Measurements from ENCODE around the gene ACSS3.
"Not testable (repeated sequence)": the region's sequence is repeated elsewhere in the genome, so short reads cannot be mapped to it uniquely, and the experiment has no call there.

The ACSS3 gene

DNA sequence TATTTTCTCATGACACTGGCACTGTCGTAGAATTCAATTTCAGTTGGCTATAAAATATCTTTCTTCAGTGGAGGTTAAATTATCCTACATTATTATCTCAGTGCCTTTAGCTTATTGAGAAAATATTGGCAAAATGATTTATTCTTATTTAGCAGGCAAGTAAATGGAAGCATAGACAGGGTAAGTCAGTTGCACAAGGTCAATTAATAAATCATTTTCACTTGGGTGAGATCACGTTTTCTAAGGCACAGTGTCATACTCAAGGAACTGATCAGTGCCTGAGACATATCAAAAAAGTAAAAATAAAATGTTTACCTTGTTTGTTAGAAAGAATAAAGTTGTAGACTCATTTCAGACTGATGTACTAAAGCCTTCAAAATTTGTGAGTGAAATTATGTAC, 95.0 kb downstream of the ACSS3 start:
- DNase-seq: no peak

DNA sequence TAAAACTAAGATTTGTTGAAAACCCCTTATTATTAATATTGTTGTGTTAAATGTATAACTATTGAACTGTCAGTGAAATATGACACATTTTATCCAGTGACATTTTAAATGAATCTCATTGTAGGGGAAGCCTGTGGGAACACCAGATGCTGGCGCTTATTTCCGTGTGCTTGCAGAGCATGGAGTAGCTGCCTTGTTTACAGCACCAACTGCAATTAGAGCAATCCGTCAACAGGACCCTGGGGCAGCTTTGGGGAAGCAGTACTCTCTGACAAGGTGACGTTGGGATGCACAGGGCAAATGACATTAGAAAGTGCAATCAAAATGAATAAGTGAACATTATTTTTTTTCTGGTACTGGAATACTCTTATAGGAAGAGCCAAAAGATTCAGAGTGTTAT, 96.8 kb downstream of the ACSS3 start:
- DNase-seq: no peak

DNA sequence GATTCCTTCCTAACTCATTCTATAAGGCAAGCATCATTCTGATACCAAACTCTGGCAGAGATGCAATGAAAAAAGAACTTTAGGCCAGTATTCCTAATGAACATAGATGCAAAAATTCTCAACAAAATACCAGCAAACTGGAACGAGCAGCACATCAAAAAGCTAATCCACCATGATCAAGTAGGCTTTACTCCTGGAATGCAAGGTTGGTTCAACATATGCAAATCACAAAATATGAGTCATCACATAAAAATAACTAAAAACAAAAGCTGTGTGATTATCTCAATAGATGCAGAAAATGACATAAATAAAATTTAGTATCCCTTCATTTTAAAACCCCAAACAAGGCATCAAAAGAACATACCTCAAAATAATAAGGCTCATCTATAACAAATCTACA, 98.9 kb downstream of the ACSS3 start:
- DNase-seq: no peak

DNA sequence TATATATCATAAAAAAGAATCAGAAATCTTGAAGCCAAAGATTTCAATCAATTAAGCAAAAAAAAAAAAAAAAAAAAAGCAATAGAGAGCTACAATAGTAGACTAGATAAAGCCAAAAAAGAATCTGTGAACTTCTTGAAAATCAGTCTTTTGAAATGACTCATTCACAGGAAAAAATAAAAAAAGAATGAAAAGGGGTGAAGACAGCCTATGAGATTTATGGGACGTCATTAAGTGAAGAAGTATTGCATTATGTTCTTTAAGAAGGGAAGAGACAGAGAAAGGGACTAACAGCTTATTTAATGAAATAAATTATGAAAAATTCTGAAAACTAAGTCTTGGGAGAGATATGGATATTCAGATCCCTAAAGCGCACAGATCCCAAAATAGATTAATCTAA, 103.8 kb downstream of the ACSS3 start:
- DNase-seq: no peak

DNA sequence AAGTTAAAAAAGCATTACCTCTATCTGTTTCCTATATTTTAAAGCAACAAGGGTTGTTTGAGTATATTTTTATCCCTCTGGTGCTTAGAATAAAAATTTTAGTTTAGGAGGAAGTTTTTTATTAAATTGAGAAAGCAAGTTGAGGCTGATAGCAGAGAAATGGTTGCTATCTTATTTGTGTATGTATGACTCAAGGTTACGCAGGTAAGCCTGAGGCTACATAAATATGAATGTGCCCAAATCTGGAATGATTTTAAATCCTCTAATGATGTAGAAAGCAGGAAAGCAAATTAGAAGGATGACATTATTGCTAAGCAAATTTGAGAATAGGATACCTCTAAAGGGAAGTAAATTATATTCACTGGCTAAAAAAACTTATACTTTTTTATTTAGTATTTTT, 109.8 kb downstream of the ACSS3 start:
- no peak for DNase-seq

DNA sequence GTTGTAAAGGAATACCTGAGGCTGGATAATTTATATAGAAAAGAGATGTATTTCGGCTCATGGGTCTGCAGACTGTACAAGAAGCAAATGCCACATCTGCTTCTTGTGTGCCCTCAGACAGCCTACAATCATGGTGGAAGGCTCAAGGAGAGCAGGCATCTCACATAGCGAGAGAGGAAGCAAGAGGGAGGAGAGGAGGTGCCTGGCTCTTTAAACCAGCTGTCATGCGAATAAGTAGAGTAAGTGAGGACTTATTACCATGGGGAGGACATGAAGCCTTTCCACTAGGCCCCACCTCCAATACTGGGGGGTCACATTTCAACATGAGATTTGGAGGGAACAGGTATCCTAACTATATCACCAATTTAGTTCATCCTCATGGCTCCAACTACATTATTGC, 118.7 kb downstream of the ACSS3 start:
- no peak for DNase-seq

DNA sequence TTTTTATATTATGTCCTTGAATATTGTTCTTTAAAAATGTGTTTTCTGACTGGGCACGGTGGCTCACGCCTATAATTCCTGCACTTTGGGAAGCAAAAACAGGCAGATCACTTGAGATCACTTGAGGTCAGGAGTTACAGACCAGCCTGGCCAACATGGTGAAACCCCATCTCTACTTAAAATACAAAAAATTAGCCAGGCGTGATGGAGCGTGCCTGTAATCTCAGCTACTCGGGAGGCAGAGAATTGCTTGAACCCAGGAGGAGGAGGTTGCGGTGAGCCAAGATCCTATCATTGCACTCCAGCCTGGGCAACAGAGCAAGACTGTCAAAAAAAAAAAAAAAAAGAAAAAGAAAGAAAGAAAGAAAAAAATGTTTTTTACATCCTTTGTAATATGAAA, 122.7 kb downstream of the ACSS3 start:
- DNase-seq: not testable (repeated sequence)

DNA sequence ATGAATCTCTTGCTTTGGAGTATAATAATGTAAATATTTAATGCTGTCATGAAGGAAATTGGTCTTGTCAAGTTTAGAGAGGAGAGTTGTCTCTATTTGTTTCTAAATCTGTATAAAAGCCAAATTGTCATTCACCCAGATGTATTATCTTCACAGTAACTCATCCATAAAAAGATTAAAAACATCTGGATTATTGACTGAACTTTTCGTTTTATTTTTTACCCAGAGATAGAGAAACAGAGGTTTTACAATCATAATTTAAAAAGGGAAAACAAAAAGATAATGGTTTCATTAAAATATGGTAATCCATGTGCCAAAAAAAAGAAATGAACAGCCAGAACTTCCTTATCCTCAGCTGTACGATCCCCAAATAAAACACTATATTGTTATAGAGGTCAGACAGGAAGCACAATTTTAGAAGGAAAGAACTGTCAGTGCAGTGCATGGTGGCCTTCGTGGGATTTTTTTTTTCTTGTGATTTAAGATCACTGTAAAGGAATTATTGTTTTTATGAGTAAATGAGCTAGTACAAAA, 125.9 kb downstream of the ACSS3 start:
- DNase-seq: no peak

DNA sequence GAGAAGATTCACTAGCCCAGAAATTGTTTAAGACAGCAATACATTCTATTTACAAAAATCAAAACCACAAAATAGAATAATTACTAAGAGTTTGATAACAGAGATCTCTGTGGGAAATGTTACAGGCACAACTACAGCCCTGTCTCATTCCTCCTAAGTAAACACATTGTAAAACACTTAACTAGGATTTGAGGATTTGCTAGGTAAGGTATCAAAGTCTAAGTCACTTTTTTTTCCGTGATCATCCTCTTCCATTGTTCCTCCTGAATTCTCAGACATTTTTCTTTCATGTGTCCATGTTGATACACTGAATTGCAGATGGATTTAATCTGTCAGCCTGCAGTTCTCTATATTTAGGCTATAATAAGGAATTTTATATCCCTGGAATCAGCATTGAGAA, 127.5 kb downstream of the ACSS3 start:
- DNase-seq: no peak

DNA sequence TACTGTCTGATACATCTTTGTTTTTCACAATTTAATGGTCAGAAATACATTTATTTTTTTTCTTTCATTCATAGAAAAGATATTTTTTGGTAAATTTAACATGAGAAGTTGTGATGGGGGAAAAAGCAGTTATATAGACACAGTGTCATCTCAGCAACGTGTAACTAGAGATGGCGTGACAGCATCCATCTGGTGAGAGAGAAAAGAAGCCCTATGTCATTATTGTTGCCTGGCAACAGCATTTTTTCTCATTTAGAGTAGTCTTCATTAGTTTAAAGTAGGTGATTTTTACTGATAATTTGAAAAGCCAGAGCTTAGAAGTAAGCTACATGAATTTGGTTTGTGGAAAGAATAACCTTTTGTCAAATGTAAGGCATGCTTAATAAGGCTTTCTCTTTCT, 128.6 kb downstream of the ACSS3 start:
- DNase-seq: peak; percentile 23

DNA sequence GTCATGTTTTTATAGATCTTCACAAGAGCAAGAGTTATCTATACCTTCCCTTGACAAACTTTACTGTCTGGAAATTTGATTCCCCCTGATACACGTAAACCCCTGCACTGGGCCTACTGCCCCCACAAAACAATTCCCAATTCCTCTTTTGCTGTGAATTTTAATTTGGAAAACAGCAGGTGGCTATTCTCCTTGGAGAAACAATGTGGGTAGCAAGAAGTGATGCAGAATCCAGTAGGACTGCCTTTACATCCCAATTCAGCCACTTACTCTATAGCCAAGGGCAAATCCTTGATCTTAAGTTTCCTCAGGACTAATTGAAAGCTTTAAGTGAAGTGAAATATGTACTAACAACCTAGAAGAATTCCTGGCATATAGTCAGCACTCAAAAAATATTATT, 129.3 kb downstream of the ACSS3 start:
- no peak for DNase-seq

DNA sequence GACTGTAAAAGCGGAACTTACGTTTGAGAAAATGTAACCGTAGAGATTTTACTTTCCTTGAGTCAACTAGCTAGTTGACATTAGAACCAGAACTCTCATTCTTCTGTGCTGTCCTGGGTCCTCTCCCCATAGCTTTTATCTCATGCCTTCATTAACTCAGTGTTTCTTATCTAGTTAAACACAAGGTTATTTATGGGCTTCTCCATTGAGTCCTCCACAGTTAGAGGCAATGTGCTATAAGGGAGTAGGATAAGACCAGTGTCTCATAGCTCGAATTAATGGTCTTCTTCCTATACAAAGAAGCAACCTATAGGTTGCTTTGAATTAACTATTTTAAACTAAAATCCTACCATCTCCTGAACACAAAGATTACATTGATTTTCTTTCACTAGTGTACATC, 129.8 kb downstream of the ACSS3 start:
- DNase-seq: no peak

DNA sequence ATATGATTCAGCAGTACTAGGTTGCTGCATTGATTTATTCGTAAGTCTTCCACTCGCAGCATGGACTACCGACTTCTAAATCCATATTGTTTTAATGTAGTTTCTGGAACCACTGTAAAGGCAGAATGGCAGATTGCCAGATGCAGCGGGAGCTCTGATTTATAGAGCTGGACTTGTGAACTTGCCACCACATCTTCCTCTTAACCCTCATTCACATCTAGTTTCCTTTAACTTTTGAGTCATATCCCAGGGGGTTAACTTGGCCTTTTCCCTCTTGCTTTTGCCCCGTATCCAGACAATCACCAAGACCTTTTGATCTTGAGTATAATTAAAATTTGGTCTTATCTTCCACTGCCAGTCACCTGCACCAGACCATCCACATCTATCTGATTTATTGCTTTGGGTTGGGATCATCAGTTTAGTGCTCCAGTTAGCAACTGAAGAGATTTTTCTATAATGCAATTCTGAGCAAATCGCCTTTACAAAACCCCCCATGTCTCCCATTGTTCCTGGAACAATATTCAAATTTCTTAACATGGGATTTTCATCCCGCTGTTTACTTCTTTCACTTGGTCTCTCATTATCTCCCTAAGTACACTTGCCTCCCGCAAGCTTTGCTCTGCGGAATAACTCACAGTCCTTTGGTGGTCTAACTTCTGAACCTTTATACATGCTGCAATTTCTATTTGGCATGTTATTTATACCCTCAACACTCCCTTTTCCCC, 130.5 kb downstream of the ACSS3 start:
- DNase-seq: no peak

DNA sequence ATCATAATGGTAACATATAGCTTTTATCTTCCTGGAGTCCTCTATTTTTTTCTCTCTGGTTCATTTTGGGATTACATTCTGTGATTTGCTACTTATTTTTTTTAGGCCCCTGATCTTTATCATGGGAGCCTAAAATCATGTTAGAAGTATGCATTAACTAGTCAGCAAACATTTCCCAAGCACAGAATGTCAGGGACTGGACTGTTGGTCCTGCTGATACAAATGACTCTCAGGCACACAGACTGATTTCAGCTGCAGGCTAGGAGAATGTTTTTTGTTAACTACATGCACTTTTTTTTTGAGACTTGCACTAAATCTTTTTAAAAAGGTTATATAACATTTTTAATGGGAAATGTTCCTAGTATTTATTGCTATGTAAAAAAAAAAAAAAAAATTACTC, 131.1 kb downstream of the ACSS3 start:
- no peak for DNase-seq

DNA sequence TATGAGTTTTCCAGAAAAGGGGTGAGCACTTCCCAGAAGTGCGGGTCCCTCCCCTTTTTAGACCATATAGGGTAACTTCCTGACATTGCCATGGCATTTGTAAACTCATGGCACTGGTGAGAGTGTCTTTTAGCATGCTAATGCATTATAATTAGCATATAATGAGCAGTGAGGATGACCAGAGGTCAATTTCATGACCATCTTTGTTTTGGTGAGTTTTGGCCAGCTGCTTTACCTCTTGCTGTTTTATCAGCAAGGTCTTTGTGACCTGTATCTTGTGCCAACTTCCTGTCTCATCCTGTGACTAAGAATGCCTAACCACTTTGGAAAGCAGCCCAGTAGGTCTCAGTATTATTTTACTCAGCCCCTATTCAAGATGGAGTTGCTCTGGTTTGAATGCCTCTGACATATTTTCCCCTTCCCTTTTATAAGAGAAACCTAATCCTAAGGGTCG, 131.9 kb downstream of the ACSS3 start:
- not testable (repeated sequence) for DNase-seq

DNA sequence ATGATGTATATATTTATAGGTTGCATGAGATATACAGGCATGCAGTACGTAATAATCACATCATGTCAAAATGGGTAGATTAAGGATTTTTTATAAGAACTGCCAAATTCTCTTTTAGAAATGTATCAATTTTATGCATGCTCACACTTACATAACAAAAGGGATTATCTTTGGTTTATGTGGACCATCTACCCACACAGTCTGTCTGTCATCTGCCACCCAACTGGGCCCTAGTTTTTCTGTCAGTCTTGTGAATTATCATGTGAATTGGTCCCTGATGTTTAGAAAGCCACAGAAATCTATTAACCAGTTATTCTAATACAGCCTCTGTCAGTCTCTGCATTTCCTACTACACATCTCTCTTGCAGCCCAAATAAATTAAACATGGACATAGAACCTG, 133.4 kb downstream of the ACSS3 start:
- DNase-seq: no peak

DNA sequence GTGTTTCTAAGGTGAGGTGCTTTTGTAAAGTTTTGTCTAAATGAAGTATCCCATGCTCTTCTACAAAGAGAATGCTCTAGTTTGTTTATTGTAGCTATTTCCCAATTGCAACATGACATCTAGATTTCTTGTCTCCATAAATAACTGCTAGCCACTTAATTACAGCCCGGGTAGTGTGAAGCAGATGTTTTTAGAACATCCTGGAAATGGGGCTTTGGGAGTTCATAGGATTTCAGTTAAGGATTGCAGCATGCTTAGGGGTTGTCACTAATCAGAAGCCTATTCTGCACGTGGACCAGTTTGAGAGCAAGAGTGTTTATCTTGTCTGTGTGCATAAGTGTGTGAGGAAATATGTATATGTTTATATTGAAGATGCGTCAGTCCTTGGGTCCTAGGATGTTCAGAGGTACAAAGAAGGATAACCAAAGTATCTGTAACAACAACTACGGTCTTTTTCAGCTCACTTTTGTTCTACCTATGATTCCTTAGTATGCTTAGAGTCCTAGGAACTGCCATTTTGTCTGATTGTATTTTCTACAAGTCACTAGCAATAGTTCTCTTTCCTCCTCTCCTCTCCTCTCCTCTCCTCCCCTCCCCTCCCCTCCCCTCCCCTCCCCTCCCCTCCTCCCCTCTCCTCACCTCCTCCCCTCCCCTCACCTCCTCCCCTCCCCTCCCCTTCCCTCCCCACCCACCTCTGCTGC, 135.3 kb downstream of the ACSS3 start:
- no peak for DNase-seq

DNA sequence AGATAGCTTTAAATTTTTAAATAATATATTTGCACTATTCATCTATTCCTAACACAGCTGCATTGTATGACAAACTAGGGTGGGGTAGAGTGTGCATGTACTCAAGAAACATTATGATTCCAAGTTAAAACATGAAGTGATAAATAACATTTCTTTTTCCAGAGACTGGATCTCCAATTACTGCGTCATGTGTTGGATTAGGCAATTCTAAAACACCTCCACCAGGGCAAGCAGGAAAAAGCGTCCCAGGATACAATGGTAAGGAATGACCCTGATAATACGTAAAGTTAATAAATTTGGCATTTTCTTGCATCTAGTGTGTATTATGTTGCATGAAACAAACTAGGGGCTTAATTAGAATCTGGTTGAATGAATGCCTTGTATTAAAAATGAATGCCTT, 138.9 kb downstream of the ACSS3 start:
- DNase-seq: no peak

DNA sequence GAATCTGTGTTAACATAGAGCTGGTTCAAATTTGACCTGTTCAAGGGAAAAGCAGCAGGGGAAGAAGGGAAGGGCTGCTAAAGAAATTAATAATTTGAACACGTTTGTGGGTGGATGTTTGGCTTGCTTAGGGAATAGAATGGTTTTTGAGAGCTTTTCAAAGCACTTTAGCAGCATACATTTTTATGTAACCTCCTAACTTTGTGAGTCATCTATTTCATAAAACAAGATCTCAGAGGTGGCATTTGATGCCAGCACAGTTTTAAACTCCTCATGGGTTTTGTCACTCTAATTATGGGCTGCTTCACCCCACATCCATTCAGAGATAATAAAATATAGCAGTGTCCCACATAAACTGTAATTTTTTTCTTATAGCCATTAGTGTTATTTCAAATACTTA, 143.8 kb downstream of the ACSS3 start:
- DNase-seq: no peak

DNA sequence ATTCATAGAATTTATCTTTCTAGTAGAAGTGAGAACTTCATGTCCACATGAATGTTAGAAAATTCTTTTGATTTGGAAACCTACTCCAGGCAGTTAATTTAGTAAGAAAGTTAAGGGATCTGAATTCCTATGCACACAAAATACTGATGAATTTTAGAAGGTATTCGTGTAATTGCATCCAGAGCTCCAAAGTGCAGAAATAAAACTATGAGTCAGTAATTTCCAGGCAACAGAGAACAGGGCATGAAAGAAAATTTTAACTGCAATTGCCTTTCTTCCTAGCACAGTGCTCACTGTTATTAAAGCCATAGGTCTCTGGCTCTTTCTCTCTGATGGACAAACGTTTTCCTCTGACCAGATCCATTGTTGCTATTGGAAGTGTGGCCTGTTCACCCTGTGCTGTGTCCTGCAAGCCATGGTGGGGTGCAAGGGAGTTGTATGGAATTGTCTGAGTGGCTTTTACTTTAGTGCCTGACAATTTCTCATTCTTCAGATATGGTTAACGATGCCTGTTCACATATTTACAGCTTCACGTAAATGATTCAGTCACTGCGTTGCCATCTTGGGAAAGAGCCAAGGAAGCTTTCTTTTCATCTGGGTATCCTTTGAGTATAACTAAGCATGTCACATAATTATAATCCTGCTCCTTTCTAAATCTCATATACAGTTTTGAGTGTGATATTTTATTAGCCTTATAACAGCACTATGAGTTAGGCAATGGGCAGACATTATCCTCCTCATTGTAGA, 145.1 kb downstream of the ACSS3 start:
- DNase-seq: no peak

DNA sequence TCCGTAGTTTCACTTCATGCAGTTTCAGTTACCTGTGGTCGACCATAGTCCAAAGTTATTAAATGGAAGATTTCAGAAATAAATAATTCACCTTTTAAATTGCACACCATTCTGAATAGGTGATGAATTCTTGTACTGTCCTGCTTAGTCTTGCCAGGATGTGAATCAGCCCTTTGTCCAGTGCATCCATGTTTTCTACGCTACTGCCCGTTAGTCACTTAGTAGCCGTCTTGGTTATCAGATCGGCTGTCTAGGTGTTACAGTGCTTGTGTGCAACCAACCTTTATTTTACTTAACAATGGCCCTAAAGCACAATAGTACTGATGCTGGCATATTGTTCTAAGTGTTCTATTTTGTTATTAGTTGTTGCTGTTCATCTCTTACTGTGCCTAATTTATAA, 146.7 kb downstream of the ACSS3 start:
- no peak for DNase-seq

DNA sequence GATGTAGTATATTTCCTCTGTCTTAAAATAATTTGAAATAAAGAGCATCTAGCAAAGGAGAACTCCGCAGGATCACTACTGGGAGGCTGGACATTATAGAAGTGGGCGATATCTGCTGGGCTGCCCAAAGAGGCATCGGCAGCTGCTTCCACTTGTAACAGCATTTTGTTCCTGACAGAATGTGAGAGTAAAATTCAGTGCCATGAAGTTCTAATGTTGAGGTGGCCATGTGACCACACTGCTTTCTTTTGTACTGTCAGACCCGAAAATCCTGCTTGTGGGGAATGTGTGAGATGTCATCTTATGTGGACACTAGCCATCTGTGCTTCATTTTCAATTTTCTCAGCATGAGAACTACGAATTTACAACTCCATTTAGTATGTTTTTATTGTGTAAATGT, 151.9 kb downstream of the ACSS3 start:
- no peak for DNase-seq

DNA sequence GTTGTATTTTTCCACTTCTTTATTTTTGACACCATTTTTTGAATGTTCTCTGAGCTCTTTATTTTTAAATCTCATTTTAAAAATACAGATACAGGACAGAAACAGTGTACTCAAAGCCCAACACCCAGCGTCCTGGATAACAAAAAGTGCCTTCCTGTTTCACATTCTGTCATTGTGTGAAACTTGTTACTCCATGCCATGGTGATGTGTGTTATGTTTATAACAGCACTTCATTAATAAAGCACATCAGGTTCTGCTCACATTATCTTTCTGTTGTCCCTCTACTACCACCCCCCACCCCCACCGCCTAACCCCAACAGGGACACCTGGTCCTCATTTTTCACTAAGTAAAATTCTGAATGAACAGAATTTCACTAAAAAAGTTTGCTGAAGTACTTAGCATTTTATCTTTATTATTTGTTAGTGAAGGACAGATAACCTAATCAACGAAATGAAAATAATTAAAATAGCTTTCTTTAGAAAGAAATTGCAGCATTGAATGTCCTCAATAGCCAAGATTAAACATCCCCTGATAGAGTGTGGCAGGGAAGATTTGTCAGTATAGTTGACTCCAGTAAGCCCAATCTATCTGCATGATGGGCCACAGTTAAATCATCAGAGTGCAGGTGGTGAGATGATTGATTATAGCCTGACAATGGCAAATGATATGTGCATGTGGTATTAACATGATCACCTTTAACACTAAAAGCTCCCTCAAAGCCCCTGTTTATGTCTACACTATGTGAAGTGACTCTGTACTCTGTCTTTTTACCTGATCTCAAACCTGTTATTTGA, 153.9 kb downstream of the ACSS3 start:
- no peak for DNase-seq

Measured in NCI-H1436 treated with DMSO at 0.1 percent for 48 hours (cell line).